Activated T-cell treated with anti-CD3 and anti-CD28 coated beads, Interleukin-2, amount 50 U/mL, for 24 hours (primary cell): ENCODE measurements around the gene ARRB1.

Experiments
- DNase-seq: peaks from one replicate; pipeline ENCODE4 v3.0.0-alpha.2; 2020
- H3K27ac Mint-ChIP-seq: 2 replicates; pipeline ENCODE4 v1.8.0; 2020; ENCODE audit warnings: mild to moderate bottlenecking, mixed read lengths
- H3K27me3 Mint-ChIP-seq: 2 replicates; pipeline ENCODE4 v1.8.0; 2020; ENCODE audit warnings: mixed read lengths
- H3K36me3 Mint-ChIP-seq: 2 replicates; pipeline ENCODE4 v1.8.0; 2020; ENCODE audit warnings: low read depth, mixed read lengths
- H3K4me1 Mint-ChIP-seq: 2 replicates; pipeline ENCODE4 v1.8.0; 2020; ENCODE audit warnings: low read depth, mixed read lengths
- H3K4me3 Mint-ChIP-seq: 2 replicates; pipeline ENCODE4 v1.8.0; 2020; ENCODE audit warnings: mild to moderate bottlenecking, moderate library complexity, mixed read lengths
- H3K9me3 Mint-ChIP-seq: 2 replicates; pipeline ENCODE4 v1.8.0; 2020; ENCODE audit warnings: mixed read lengths

Gene ARRB1

DNA sequence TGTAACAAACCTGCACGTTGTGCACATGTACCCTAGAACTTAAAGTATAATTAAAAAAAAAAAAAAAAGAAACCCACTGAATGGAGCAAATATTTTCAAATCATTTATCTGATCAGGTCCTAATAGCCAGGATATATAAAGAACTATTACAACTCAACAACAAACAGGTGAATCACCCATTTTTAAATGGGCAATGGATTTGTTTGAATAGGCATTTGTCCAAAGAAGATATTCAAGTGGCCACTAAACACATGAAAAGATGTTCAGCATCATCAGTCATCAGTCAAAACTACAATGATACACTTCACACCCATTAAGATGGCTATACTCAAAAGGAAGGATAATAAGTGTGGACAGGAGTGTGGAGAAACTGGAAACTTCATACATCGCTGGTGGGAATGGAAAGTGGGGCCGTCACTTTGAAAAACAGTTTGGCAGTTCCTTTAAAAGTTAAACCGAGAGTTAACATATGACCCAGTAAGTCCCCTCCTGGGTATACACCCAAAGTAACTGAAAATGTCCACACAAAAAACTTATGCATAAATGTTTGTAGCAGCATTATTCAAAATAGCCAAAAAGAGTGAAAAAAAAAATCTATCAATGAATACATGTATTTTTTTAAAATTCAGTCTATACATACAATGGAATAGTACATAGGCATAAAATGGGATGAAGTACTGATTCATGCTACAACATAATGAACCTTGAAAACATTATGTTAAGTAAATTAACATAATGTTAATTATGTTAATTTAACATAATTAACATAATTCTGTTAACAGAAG is 53.1 kb downstream of the ARRB1 start:
- Mint-ChIP-seq H3K9me3 (no peaks in the 10 kb centered on the region), H3K4me1 (peaks cover 4% of the 10 kb centered on the region), H3K27me3 (no peaks in the 10 kb centered on the region), H3K36me3 (peaks cover 10% of the 10 kb centered on the region), H3K27ac (no peak overlapping the region), H3K4me3 (no peak overlapping the region)
- no peak for DNase-seq

DNA sequence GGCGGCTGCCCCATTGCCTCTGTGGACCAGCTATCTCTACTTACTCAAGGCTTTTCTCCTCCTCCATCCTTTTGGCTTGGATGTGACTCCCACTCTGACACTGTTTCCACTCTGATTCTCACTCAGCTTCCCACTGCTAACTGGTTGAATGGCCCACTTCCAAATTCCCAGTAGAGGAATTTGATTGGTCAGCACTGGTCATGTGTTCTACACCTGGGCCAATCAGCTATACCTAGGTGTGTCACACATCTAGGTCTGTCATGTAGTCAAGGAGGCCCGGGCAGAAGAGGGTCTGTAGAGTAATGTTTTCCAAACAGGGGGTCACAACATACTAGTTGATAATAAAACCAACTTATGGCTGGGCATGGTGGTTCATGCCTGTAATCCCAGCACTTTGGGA is 57.6 kb downstream of the ARRB1 start:
- Mint-ChIP-seq H3K9me3 (no peaks in the 10 kb centered on the region), H3K27me3 (no peaks in the 10 kb centered on the region), H3K4me1 (peaks cover 4% of the 10 kb centered on the region), H3K4me3 (no peak overlapping the region), H3K36me3 (peaks cover 10% of the 10 kb centered on the region), H3K27ac (no peak overlapping the region)
- no peak for DNase-seq

DNA sequence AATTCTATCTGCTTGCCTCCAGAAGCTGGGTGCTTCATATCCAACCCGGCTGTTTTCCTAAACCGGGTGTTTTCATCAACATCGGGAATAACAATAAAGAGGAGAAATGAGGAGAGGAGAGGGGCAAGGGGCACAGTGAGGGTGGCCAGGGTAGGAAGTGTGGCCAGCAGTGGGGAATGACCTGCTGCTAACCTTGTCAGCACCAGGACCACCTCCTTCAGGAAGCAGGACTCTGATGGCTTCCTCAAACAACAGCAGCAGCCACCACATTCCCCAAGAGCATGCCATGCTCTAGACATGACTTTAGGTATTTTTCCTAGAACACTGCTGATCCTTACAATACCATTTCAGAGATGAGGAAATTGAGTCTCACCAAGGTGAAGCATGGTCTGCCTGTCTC is 58.5 kb downstream of the ARRB1 start:
- H3K4me1 Mint-ChIP-seq: peaks cover 2% of the 10 kb centered on the region
- H3K4me3 Mint-ChIP-seq: no peak overlapping the region
- no peak for DNase-seq
- no peaks in the 10 kb centered on the region for H3K9me3 Mint-ChIP-seq
- no peak overlapping the region for H3K27ac Mint-ChIP-seq
- no peaks in the 10 kb centered on the region for H3K27me3 Mint-ChIP-seq
- peaks cover 10% of the 10 kb centered on the region for H3K36me3 Mint-ChIP-seq

- H3K27ac Mint-ChIP-seq: no peak overlapping the region
- H3K4me3 Mint-ChIP-seq: no peak overlapping the region
- DNase-seq: no peak
- peaks cover 7% of the 10 kb centered on the region for H3K36me3 Mint-ChIP-seq
- peaks cover 2% of the 10 kb centered on the region for H3K4me1 Mint-ChIP-seq
- H3K9me3 Mint-ChIP-seq: no peaks in the 10 kb centered on the region
- H3K27me3 Mint-ChIP-seq: no peaks in the 10 kb centered on the region
Measured at GRCh38 chr11:75291741-75292140, 59.7 kb downstream of the ARRB1 start.

- Mint-ChIP-seq H3K36me3 (peaks cover 4% of the 10 kb centered on the region), H3K27me3 (no peaks in the 10 kb centered on the region), H3K27ac (no peak overlapping the region), H3K4me3 (no peak overlapping the region), H3K9me3 (no peaks in the 10 kb centered on the region), H3K4me1 (peaks cover 2% of the 10 kb centered on the region)
- DNase-seq: no peak
Measured at GRCh38 chr11:75289919-75290318, 61.5 kb downstream of the ARRB1 start.

GRCh38 chr11:75289511-75289760 is 62.0 kb downstream of the ARRB1 start:
- Mint-ChIP-seq H3K36me3 (peaks cover 7% of the 10 kb centered on the region), H3K4me1 (peaks cover 2% of the 10 kb centered on the region), H3K27ac (no peak overlapping the region), H3K9me3 (no peaks in the 10 kb centered on the region), H3K27me3 (no peaks in the 10 kb centered on the region), H3K4me3 (no peak overlapping the region)
- DNase-seq: no peak

- H3K27me3 Mint-ChIP-seq: no peaks in the 10 kb centered on the region
- no peak overlapping the region for H3K4me3 Mint-ChIP-seq
- no peaks in the 10 kb centered on the region for H3K4me1 Mint-ChIP-seq
- H3K36me3 Mint-ChIP-seq: peaks cover 8% of the 10 kb centered on the region
- H3K9me3 Mint-ChIP-seq: no peaks in the 10 kb centered on the region
- H3K27ac Mint-ChIP-seq: no peak overlapping the region
- DNase-seq: no peak
Measured at GRCh38 chr11:75287579-75287978, 63.9 kb downstream of the ARRB1 start.

DNA sequence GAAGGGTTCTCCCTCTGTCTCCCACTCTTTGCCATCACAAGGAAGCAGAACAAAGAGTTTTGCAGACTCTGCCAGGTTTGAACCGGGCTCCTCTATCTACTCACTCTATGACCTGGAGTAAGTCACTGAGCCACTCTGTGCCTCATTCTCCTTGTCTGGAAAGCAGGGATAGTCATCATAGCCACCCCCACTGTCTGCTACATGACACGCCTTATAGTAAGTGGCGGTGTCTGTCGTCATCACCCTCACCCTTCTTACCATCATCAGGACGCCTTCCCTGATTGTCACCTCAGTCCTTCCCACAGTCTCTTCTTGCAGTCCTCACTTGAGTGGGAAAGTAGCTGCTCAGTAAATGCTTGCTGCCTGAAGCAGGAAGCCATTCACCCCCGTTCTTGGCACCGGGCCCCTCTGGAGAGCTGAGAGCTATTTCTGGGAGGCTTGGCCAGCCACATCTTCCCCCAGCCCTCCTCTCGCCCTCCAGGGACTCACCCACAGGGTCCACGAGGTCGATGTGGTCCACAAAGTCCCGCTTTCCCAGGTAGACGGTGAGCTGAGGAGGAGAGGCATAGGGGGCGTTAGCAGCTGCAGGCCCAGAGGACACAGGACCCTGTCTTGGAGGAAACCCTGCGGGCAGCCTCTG is 64.5 kb downstream of the ARRB1 start:
- Mint-ChIP-seq H3K4me1 (no peaks in the 10 kb centered on the region), H3K27ac (no peak overlapping the region), H3K27me3 (no peaks in the 10 kb centered on the region), H3K36me3 (peaks cover 10% of the 10 kb centered on the region), H3K4me3 (no peak overlapping the region), H3K9me3 (no peaks in the 10 kb centered on the region)
- DNase-seq: no peak

- H3K36me3 Mint-ChIP-seq: peaks cover 12% of the 10 kb centered on the region
- H3K4me1 Mint-ChIP-seq: no peaks in the 10 kb centered on the region
- DNase-seq: no peak
- no peaks in the 10 kb centered on the region for H3K27me3 Mint-ChIP-seq
- H3K27ac Mint-ChIP-seq: no peak overlapping the region
- no peak overlapping the region for H3K4me3 Mint-ChIP-seq
- no peaks in the 10 kb centered on the region for H3K9me3 Mint-ChIP-seq
Measured at GRCh38 chr11:75285776-75286360, 65.6 kb downstream of the ARRB1 start.

DNA sequence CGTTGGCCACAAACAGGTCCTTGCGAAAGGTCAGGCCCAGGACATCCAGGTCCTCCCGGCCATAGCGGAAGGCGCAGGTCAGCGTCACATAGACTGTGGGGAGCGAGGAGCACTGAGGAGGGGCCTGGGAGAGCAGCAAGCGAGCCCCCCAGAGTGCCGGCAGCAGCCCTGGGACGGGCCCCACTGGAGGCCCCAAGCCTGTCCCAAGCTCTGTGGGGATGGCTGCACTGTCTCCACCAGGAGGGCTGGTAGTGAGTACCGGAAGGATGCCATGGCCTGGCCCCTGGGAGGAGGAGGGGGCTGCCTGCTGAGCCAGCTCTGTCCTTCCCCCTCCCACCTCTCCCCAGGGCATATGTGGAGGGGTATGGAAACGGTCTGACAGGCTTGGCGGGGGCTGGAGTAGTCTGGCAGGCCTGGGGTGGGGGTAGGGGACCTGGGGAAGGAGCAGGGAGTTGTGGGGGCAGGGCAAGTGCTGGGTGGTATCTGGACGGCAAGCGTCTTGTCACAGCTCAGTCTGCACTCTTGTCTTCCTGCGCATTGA is 68.0 kb downstream of the ARRB1 start:
- peaks cover 14% of the 10 kb centered on the region for H3K36me3 Mint-ChIP-seq
- no peaks in the 10 kb centered on the region for H3K27me3 Mint-ChIP-seq
- H3K4me1 Mint-ChIP-seq: peaks cover 10% of the 10 kb centered on the region
- DNase-seq: no peak
- no peaks in the 10 kb centered on the region for H3K9me3 Mint-ChIP-seq
- H3K27ac Mint-ChIP-seq: no peak overlapping the region
- no peak overlapping the region for H3K4me3 Mint-ChIP-seq

- no peaks in the 10 kb centered on the region for H3K9me3 Mint-ChIP-seq
- peaks cover 22% of the 10 kb centered on the region for H3K36me3 Mint-ChIP-seq
- DNase-seq: no peak
- H3K27me3 Mint-ChIP-seq: no peaks in the 10 kb centered on the region
- H3K4me3 Mint-ChIP-seq: no peak overlapping the region
- H3K27ac Mint-ChIP-seq: no peak overlapping the region
- H3K4me1 Mint-ChIP-seq: peaks cover 24% of the 10 kb centered on the region
Measured at GRCh38 chr11:75281469-75282095, 69.9 kb downstream of the ARRB1 start.

DNA sequence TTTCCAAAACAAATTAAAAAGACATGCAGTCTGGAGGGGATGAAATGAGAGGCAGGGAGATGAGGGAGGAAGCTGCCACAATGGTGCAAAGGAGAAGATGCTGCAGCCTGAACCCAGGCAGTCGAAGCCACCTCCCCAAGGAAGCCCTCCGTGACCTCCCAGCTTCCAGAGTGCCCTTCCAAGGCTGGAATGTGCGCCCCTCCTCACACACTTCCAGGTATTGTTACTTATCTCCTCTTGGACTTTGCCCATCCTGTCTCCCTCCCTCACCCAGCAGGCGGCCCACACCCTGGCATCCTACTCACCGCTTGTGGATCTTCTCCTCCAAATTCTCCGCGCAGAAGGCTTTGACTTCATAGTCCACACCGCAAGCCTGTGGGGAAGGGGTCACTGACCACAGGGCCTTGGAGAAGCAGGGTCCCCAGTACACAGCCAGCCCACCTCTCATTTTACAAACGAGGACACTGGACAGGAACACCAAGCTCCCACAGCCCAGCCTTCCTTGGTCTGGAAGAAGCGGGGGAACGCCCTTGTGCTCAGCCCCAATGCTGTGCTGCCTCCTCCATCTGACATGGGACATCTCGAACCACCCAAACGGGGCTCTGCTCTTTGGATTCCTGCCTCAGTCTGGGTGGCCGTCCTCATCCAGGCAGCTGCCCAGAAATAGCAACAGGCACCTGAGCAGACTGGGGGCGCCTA is 70.5 kb downstream of the ARRB1 start:
- DNase-seq: no peak
- Mint-ChIP-seq H3K27ac (no peak overlapping the region), H3K27me3 (no peaks in the 10 kb centered on the region), H3K36me3 (peaks cover 22% of the 10 kb centered on the region), H3K4me1 (peaks cover 31% of the 10 kb centered on the region), H3K4me3 (no peak overlapping the region), H3K9me3 (no peaks in the 10 kb centered on the region)

GRCh38 chr11:75280227-75280701 is 71.2 kb downstream of the ARRB1 start:
- H3K27ac Mint-ChIP-seq: peak overlapping the region; percentile 29

GRCh38 chr11:75279273-75279672 is 72.2 kb downstream of the ARRB1 start:
- DNase-seq: peak; percentile 19
- no peaks in the 10 kb centered on the region for H3K27me3 Mint-ChIP-seq

More at GRCh38 chr11:75280227-75280701, 71.2 kb downstream of the ARRB1 start:
- H3K4me3 Mint-ChIP-seq: no peak overlapping the region
- no peaks in the 10 kb centered on the region for H3K27me3 Mint-ChIP-seq
- H3K36me3 Mint-ChIP-seq: peaks cover 24% of the 10 kb centered on the region
- H3K9me3 Mint-ChIP-seq: no peaks in the 10 kb centered on the region
- H3K4me1 Mint-ChIP-seq: peaks cover 37% of the 10 kb centered on the region
- DNase-seq: peak; percentile 83

More at GRCh38 chr11:75279273-75279672, 72.2 kb downstream of the ARRB1 start:
- peaks cover 17% of the 10 kb centered on the region for H3K36me3 Mint-ChIP-seq
- peaks cover 41% of the 10 kb centered on the region for H3K4me1 Mint-ChIP-seq
- H3K27ac Mint-ChIP-seq: no peak overlapping the region
- no peaks in the 10 kb centered on the region for H3K9me3 Mint-ChIP-seq
- H3K4me3 Mint-ChIP-seq: no peak overlapping the region
